NCI-H1694 (cell line): ENCODE results near the gene AP2A2.

ENCODE experiments used
- DNase-seq: peaks from one replicate; lab custom pipeline; 2025; lab: John Stamatoyannopoulos, UW

The AP2A2 gene

GRCh38 chr11:1029654-1030053 lies 104.0 kb downstream of the AP2A2 start:
- no peak for DNase-seq

GRCh38 chr11:1030086-1030485 lies 104.4 kb downstream of the AP2A2 start:
- DNase-seq: no peak

DNA sequence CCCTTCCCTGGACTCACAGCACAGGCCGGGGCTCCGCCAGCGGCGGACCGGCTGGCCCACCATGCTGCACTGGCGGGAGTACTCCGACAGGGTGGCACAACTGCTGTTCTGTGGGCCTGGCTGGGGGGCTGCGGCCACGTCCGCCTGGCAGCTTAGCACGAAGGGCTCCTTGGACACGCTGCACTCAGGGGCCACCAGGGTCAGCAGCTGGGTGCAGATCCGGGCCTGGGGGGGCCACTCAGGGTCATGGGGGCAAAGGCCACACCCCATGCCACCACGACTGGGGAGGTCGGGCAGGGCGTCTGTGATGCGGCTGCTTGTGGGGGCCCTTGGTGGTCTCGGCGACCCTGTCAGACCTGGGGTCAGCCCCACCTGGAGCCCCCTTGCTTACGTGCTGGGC lies 104.9 kb downstream of the AP2A2 start:
- no peak for DNase-seq

DNA sequence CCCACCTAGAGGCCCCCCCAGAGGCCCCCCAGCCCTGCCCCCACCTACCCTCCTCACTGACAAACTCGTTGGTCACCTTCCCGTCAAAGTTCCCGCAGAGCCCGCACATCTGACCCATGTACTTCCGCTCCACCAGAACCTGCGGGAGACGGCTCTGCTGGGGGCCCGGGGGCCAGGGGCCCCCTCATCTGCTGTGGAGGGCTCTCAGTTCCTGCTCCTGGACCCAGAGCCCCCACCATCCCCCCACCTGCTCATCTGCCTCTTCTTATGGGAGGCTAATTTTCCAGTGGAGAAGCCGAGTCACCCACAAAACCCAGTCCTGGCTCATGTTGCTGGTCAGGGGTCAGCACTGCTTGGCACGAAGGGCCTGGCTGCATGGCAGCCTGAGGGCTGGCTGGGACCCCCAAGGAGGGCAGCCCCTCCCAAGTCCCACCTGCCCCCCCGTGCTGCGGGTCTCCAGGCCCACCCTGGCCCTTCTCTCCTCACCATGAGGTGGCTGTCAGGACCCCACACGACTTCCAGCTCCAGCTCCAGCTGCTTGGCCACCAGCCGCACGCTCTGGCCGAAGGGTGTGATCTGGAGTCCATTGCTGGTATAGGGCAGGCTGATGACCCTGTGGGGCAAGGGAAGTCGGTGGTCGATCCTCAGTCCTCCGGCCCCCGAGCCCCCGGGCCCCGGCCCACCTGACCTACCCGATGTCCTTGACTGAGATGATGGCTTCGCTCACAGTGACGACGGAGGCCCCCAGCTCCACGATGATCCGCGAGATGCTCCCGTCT lies 105.6 kb downstream of the AP2A2 start:
- DNase-seq: no peak

DNA sequence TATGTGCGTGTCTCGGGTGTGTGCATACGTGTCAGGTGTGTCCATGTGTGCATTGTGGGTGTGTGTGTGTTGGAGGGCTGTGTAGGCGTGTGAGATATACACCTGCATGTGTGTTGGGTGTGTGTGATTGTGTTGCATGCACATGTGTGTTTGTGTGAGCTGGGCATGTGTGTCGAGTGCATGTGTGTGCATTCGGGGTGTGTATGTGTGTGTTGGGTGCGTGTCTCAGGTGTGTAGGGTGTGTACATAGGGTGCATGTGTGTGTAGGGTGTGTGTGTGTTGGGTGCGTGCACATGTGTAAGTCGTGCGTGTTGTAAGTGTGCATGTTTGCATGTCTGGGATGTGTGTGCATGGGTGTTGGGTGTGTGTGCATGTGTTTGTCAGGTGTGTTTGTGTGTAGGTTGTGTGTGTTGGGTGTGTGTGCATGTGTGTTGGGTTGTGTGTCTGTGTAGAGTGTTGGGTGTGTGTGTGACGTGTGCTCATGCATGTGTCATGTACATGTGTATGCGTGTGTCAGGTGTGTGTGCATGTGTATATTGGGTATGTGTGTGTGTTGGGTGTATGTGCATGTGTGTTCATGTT lies 106.7 kb downstream of the AP2A2 start:
- DNase-seq: no peak

DNA sequence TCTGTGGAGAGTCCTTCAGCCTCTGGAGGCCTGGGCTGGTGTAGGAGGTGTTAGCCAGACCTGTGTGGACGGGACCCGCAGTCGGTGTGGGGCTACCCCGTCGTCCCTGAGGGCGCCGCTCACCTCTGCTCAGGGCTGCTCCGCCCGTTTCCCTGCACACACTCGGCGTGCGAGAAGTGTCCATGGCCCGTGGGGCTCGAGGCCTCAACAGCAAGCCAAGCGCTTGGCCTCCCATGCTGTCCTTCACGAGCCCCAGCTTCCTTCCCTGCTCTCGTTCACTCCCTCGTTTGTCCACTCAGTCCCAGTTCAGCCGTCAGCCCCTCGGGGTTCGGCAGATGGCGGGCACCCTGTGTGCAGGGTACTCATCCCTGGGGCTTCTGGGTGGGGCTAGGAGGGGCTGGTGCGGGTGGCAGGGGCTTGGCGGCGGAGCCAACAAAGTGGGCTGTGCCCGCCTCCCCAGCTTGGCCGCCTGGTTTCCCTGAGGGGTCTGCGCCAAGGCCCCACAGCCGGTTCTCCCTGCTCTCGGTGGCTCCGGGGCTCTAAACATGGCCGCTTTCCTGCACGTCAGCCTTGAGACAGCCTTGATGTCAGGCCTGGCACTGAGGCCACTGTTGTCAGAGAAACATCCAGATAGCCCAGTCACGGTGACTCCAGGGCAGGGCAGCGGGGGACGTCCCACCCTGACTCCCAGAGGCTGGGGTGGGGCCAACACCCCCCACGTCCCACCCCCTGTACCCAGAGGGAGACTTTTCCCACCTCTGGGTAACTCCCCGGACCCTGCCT lies 107.5 kb downstream of the AP2A2 start:
- no peak for DNase-seq

- DNase-seq: no peak
These were observed 108.3 kb downstream of the AP2A2 start for GRCh38 chr11:1034001-1034400.

GRCh38 chr11:1034456-1035295 lies 109.0 kb downstream of the AP2A2 start:
- DNase-seq: no peak

- no peak for DNase-seq
These were observed 110.1 kb downstream of the AP2A2 start for GRCh38 chr11:1035577-1036283.

- DNase-seq: no peak
These were observed 110.7 kb downstream of the AP2A2 start, which contains the start of gene MUC6 for GRCh38 chr11:1036303-1036923. TSS of gene MUC6 (minus strand) at chr11:1036718. CDS start at chr11:1036655, 63 bp downstream.

DNA sequence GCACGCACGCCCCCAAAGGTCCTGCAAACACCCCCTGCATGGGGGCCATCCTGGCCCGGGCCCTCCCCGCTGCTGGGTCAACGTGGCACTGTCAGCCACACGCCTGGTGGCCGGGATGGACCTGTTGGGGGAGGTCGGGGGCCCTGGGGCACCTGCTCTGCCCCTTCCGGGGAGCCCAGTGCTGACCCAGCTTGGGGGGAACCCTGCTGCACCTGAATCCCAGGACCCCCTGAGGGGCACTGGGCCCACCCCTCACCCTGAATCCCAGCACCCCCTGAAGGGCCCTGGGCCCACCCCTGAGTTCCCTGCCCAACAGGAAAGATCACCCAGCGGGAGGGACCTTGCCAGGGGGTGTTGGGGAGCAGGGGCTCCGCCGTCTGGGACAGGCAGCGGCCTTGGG lies 111.3 kb downstream of the AP2A2 start:
- no peak for DNase-seq

GRCh38 chr11:1037506-1038055 lies 111.9 kb downstream of the AP2A2 start:
- no peak for DNase-seq

- DNase-seq: no peak
These were observed 112.7 kb downstream of the AP2A2 start for GRCh38 chr11:1038361-1038760.

DNA sequence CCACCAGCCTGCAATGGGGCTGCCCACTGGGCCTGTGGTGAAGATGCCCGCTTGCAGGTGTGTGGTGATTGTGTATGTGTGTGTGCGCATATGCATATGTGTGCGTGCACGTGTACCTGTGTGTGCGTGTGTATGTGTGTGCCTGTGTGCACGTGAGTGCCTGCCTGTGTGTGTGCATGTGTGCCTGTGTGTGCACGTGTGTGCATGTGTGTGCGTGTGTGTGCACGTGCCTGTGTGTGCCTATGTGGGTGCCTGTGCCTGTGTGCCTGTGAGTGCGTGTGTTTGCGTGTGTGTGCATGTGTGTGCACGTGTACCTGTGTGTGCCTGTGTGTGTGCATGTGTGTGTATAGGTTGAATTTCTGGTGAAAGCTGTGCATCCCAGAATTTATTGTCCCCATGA lies 113.3 kb downstream of the AP2A2 start:
- DNase-seq: no peak

- DNase-seq: no peak
These were observed 114.1 kb downstream of the AP2A2 start for GRCh38 chr11:1039481-1040427.

- DNase-seq: no peak
These were observed 114.9 kb downstream of the AP2A2 start for GRCh38 chr11:1040428-1041148.

DNA sequence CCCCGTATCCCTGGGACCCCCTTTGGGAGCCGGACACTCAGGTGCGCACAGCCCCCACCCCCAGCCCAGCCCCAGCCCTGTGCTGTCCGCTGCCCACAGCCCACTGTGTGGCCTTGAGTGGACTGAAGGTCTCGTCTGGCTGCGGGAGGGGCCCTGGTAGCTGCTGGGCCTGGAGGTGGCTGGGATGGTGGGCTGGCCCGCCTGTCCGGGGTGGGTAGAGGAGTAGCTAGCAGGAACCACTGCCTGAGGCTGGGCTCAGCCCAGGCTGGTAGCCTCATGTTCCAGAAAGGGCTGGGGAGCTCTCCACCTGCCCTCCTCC lies 115.4 kb downstream of the AP2A2 start:
- no peak for DNase-seq

GRCh38 chr11:1041471-1041870 lies 115.8 kb downstream of the AP2A2 start:
- DNase-seq: no peak
